ENCODE results near the gene ERFL. TPM values are rescaled to one million over a fixed set of nuclear protein-coding genes. Genes with fewer than 3 reads are reported as not detected.

The ERFL gene
- total and polyA plus RNA-seq, 3 donors from 2014 or later = 0.78 to 2.4 (median 2.2) TPM

DNA sequence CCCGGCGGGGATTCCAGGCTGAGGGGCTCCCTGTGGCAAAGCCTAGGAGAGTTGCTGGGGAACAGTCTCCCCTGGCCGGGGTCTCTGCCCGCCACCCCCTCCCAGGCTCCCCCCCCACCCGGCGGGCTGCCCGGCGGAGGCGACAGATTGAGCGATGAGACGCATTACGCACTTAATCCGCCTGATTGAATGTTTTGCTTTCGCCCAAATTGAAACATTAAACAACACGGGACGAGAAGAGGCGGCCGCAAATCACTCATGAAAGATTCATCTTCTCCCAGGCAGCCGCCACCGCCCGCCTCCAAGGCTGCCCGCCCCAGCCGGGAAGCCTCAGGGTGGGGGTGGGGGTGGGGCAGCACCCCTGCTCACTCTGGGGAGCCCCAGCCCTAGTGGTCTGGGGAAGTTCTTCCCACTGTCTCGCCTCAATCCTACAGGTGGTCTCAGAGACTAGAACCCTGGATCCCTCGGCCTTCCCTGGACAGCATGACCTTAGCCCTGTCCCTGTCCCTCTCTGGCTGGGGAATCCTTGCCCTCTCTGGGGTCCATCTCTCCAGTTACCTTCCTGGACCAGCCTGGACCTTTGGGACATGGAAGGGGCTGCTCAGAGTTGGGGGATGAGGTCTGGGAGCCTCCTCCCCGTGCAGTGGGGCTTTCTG lies 7.6 kb upstream of the ERFL start:
- intact Hi-C loops (cut with DNase I; ENCODE audit: low total_unique reads) = no loop called here
- no peaks in the 10 kb centered on the region for H3K9me3 ChIP-seq
- no peak for DNase-seq
- no peak overlapping the region for H3K27ac ChIP-seq
- H3K27me3 ChIP-seq = no peaks in the 10 kb centered on the region
- WGBS, 2 donors = 45 to 53% methylated on average over 26 of the region's 26 CpGs
- H3K4me3 ChIP-seq = no peak overlapping the region
- peaks cover under 1% of the 10 kb centered on the region for H3K4me1 ChIP-seq
- no peak for TF ChIP-seq POLR2A (IDR thresholded peaks at IDR 0.05)
- TF ChIP-seq, protein P1, sequence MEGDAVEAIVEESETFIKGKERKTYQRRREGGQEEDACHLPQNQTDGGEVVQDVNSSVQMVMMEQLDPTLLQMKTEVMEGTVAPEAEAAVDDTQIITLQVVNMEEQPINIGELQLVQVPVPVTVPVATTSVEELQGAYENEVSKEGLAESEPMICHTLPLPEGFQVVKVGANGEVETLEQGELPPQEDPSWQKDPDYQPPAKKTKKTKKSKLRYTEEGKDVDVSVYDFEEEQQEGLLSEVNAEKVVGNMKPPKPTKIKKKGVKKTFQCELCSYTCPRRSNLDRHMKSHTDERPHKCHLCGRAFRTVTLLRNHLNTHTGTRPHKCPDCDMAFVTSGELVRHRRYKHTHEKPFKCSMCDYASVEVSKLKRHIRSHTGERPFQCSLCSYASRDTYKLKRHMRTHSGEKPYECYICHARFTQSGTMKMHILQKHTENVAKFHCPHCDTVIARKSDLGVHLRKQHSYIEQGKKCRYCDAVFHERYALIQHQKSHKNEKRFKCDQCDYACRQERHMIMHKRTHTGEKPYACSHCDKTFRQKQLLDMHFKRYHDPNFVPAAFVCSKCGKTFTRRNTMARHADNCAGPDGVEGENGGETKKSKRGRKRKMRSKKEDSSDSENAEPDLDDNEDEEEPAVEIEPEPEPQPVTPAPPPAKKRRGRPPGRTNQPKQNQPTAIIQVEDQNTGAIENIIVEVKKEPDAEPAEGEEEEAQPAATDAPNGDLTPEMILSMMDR (IDR thresholded peaks at IDR 0.05) = no peak
- no peaks in the 10 kb centered on the region for H3K36me3 ChIP-seq (ENCODE audit: low read depth, missing control alignments)

DNA sequence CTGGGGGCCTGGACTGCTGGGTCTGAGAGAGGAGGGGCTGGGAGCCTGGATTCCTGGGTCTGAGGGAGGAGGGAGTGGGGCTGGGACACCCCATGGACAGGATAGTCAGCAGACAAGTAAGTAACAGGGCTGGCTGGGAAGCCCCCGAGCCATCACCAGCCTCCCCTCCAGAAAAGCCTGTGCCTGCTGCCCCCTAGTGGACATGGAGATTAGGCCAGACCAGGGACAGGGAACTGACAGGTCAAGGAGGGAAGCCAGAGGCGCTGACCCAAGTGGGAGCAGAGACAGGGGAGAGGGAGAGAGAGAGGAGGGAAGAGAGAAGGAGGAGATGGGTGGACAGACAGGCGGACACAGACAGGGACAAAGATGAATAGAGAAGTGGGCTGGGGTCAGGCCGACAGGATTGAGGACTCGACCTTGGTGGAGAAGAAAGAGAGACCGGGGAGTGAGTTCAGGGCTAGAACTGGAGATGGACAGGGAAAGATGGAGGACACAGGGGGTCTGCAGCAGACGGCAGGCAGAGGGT lies 6.7 kb upstream of the ERFL start:
- no peak overlapping the region for H3K27ac ChIP-seq
- no peaks in the 10 kb centered on the region for H3K27me3 ChIP-seq
- no peak overlapping the region for H3K4me3 ChIP-seq
- no peaks in the 10 kb centered on the region for H3K4me1 ChIP-seq
- 38 to 49% methylated on average over 7 of the region's 7 CpGs for WGBS, 2 donors
- intact Hi-C loops (cut with DNase I; ENCODE audit: low total_unique reads) = no loop called here
- TF ChIP-seq POLR2A (IDR thresholded peaks at IDR 0.05) = no peak
- TF ChIP-seq, protein P1 (IDR thresholded peaks at IDR 0.05) = peak; percentile 25 to 79 (median 73)
- no peaks in the 10 kb centered on the region for H3K36me3 ChIP-seq (ENCODE audit: low read depth, missing control alignments)
- peak; percentile 73 for DNase-seq
- H3K9me3 ChIP-seq = no peaks in the 10 kb centered on the region

DNA sequence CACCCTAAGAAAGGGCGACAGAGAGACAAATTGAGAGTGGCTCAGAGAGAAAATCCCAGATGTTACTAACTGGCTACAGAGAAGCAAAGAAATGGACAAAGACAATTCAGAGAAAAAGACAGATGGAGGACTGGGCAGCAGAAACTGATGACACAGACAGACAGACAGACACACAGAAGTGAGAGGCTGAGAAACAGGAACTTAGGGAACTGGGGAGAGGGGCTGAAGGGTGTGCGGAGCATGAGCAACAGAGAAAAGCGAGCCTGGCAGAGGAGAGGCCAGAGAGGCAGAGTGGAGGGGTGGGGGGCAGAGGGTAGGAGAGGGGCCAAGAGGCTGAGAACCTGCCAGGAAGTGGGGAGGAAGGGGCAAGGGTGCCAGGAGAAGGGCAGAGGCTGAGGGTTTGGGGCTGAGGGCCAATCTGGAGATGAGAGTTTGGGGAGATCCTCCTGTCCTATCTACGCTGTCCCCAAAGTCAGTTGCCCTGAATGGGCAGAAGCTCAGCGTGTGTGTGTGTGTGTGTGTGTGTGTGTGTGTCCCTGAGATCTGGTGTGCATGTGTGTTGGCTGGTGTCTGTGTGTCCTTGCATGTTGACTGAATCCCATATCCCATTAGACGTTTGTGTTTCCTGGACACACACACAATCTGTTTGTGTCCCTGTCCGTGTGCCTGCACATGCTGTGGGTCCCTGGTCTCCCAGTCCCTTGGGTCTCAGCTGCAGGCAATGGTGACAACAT lies 5.6 kb upstream of the ERFL start:
- Histone ChIP-seq H3K9me3 (no peaks in the 10 kb centered on the region), H3K27ac (no peak overlapping the region), H3K36me3 (ENCODE audit: low read depth, missing control alignments) (no peaks in the 10 kb centered on the region), H3K4me1 (peaks cover 3% of the 10 kb centered on the region), H3K4me3 (no peak overlapping the region), H3K27me3 (no peaks in the 10 kb centered on the region)
- intact Hi-C loops (cut with DNase I; ENCODE audit: low total_unique reads) = no loop called here
- no peak for DNase-seq
- 74 to 79% methylated on average over 5 to 7 of the region's 7 CpGs for WGBS, 2 donors
- TF ChIP-seq, protein P1 (IDR thresholded peaks at IDR 0.05) = no peak
- TF ChIP-seq POLR2A (IDR thresholded peaks at IDR 0.05) = no peak

DNA sequence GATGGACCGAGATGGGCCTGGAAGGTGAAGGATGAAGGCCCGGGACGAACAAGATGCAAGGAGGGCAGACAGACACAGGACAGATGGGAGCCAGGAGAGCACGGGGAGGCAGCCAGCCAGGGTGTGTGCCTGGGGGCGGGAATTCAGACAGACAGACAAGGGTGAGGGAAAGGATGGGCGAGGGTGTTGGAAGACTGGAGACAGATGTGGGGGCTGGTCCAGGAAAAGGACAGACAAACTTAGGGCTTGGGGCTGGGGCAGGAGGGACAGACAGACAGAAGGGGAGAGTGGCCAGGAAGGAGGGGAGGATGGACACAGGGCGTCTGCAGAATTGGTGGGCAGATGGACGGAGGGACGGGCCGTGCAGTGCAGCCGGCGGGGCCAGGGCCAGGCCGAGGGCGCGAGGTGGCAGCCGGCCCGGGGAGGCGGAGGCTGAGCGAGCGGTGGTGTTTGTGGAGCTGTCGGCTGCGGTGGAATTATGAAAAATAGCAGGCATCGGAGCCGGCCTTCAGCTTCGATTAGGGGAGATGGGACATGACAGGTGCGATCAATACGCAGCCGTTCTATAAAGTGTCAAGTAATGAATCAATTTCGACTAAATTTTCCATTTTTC lies 4.6 kb upstream of the ERFL start:
- Histone ChIP-seq H3K36me3 (ENCODE audit: low read depth, missing control alignments) (no peaks in the 10 kb centered on the region), H3K27ac (no peak overlapping the region), H3K4me3 (no peak overlapping the region), H3K4me1 (peaks cover 10% of the 10 kb centered on the region), H3K9me3 (no peaks in the 10 kb centered on the region), H3K27me3 (peaks cover 2% of the 10 kb centered on the region)
- peak; percentile 28 for DNase-seq
- TF ChIP-seq, protein P1 (IDR thresholded peaks at IDR 0.05) = no peak
- no peak for TF ChIP-seq POLR2A (IDR thresholded peaks at IDR 0.05)
- 45 to 55% methylated on average over 21 to 29 of the region's 29 CpGs for WGBS, 2 donors
- intact Hi-C loops (cut with DNase I; ENCODE audit: low total_unique reads) = no loop called here
